Adrenal gland (tissue), 5 donors: ENCODE data around the gene CPA4.

Experiments
- CTCF ChIP-seq, 6 experiments: fragments of 450-650 bp in 4 of 6; fragments of 200-600 bp in 2 of 6; sonication (generic) in 1 of 6; IDR thresholded peaks; 1 replicate in 5 of 6; 2 replicates in 1 of 6; pipeline versions ENCODE4 v1.5.1 to v1.8.0; 2016 to 2021; ENCODE audit warnings: antibody characterized with exemption in 6 of 6, mild to moderate bottlenecking in 2 of 6, moderate library complexity in 1 of 6
- POLR2A ChIP-seq, 2 donors: fragments of 450-650 bp; IDR thresholded peaks; one replicate each; pipeline ENCODE4 v1.6.1; 2017; ENCODE audit warnings: antibody characterized with exemption in 2 of 2, mild to moderate bottlenecking in 2 of 2, moderate library complexity in 1 of 2
- donor health status: DM: no; HTN: no; CAD: no.

GRCh38 chr7:130319541-130319940 lies 26.6 kb downstream of the CPA4 start:
- TF ChIP-seq CTCF (IDR thresholded peaks at IDR 0.05) (no peak), POLR2A (IDR thresholded peaks at IDR 0.05) (no peak)
